ENCODE results near the gene TMEM151B. TPM values are rescaled to one million over a fixed set of nuclear protein-coding genes. Genes with fewer than 3 reads are reported as not detected.

The TMEM151B gene
- total and polyA plus RNA-seq, 2 of the 13 experiments (the other 11 are each of a cell fraction or from before 2014, with no cell fraction given): not detected

DNA sequence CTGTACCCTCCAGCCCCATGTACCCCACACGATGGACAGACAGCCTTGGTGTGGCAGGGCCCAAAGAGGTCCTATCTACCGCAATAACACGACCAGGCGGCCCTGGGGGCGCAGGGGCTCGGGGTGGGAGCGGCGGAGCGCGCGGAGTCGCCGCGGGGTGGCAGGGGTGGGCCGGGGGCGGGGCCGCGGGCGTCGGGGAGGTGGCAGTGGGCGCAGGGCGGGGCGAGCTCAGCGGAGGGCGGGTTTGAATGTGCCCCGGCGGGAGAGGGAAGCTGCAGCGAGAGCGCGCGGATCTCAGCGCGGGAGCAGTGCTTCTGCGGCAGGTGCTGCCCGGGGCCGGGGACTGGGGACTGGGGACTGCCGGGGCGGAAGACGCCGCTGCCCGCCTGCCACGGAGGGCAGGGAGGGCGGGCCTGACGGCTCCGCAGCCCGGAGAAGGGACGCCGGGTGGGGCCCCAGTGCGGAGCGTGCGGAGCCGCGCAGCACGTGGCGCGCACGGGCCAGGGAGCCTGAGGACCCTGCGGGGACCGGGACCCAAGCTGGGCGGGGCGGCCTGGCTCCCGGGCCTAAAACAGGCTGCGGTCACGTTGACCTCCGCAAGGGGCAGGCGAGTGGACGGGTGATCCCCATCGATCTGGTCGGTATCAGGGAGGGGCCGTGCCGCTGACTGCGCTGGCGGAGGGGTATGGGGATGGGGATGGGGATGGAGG is 46.8 kb upstream of the TMEM151B start, which contains the start of gene SLC29A1 (continued):
- TF ChIP-seq, protein P1, sequence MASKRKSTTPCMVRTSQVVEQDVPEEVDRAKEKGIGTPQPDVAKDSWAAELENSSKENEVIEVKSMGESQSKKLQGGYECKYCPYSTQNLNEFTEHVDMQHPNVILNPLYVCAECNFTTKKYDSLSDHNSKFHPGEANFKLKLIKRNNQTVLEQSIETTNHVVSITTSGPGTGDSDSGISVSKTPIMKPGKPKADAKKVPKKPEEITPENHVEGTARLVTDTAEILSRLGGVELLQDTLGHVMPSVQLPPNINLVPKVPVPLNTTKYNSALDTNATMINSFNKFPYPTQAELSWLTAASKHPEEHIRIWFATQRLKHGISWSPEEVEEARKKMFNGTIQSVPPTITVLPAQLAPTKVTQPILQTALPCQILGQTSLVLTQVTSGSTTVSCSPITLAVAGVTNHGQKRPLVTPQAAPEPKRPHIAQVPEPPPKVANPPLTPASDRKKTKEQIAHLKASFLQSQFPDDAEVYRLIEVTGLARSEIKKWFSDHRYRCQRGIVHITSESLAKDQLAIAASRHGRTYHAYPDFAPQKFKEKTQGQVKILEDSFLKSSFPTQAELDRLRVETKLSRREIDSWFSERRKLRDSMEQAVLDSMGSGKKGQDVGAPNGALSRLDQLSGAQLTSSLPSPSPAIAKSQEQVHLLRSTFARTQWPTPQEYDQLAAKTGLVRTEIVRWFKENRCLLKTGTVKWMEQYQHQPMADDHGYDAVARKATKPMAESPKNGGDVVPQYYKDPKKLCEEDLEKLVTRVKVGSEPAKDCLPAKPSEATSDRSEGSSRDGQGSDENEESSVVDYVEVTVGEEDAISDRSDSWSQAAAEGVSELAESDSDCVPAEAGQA (IDR thresholded peaks at IDR 0.05; ENCODE audit: low read depth): no peak
- TF ChIP-seq, protein P1 (CRISPR knock-in tag; IDR thresholded peaks at IDR 0.05; ENCODE audit: borderline replicate concordance): no peak; the same call in 1 of the 2 replicates
- no peak for TF ChIP-seq NFKBIZ (CRISPR knock-in tag; IDR thresholded peaks at IDR 0.05)
- TF ChIP-seq ZNF562 (CRISPR knock-in tag; IDR thresholded peaks at IDR 0.05; ENCODE audit: borderline replicate concordance): no peak
- no peak for TF ChIP-seq NR3C1 (CRISPR knock-in tag; IDR thresholded peaks at IDR 0.05)
- peak; percentile 79; the same call in 1 of the 2 replicates for TF ChIP-seq KDM2A (CRISPR knock-in tag; IDR thresholded peaks at IDR 0.05; ENCODE audit: borderline replicate concordance, low read depth)
- TF ChIP-seq MAFG (CRISPR knock-in tag; IDR thresholded peaks at IDR 0.05): no peak; the same call in 1 of the 2 replicates
- TF ChIP-seq, protein P2, sequence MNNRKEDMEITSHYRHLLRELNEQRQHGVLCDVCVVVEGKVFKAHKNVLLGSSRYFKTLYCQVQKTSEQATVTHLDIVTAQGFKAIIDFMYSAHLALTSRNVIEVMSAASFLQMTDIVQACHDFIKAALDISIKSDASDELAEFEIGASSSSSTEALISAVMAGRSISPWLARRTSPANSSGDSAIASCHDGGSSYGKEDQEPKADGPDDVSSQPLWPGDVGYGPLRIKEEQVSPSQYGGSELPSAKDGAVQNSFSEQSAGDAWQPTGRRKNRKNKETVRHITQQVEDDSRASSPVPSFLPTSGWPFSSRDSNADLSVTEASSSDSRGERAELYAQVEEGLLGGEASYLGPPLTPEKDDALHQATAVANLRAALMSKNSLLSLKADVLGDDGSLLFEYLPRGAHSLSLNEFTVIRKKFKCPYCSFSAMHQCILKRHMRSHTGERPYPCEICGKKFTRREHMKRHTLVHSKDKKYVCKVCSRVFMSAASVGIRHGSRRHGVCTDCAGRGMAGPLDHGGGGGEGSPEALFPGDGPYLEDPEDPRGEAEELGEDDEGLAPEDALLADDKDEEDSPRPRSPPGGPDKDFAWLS (CRISPR knock-in tag; IDR thresholded peaks at IDR 0.05; ENCODE audit: borderline replicate concordance): no peak
- TF ChIP-seq, protein P3, sequence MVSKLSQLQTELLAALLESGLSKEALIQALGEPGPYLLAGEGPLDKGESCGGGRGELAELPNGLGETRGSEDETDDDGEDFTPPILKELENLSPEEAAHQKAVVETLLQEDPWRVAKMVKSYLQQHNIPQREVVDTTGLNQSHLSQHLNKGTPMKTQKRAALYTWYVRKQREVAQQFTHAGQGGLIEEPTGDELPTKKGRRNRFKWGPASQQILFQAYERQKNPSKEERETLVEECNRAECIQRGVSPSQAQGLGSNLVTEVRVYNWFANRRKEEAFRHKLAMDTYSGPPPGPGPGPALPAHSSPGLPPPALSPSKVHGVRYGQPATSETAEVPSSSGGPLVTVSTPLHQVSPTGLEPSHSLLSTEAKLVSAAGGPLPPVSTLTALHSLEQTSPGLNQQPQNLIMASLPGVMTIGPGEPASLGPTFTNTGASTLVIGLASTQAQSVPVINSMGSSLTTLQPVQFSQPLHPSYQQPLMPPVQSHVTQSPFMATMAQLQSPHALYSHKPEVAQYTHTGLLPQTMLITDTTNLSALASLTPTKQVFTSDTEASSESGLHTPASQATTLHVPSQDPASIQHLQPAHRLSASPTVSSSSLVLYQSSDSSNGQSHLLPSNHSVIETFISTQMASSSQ (IDR thresholded peaks at IDR 0.05; ENCODE audit: low read depth): no peak
- TF ChIP-seq, protein P3 (CRISPR knock-in tag; IDR thresholded peaks at IDR 0.05; ENCODE audit: borderline replicate concordance): no peak; the same call in 1 of the 2 replicates
- no peak; the same call in 1 of the 2 replicates for TF ChIP-seq SRY (CRISPR knock-in tag; IDR thresholded peaks at IDR 0.05)
- no peak for TF ChIP-seq ZNF256 (CRISPR knock-in tag; conservative IDR thresholded peaks at IDR 0.05)
- TF ChIP-seq PLRG1 (conservative IDR thresholded peaks at IDR 0.05): no peak
- no peak for TF ChIP-seq FOXO1 (CRISPR knock-in tag; IDR thresholded peaks at IDR 0.05)
- TF ChIP-seq, protein P4, sequence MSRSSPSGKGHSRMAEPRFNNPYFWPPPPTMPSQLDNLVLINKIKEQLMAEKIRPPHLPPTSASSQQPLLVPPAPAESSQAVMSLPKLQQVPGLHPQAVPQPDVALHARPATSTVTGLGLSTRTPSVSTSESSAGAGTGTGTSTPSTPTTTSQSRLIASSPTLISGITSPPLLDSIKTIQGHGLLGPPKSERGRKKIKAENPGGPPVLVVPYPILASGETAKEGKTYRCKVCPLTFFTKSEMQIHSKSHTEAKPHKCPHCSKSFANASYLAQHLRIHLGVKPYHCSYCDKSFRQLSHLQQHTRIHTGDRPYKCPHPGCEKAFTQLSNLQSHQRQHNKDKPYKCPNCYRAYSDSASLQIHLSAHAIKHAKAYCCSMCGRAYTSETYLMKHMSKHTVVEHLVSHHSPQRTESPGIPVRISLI (CRISPR knock-in tag; IDR thresholded peaks at IDR 0.05; ENCODE audit: borderline replicate concordance): no peak; the same call in 1 of the 2 replicates
- TF ChIP-seq ZNF329 (CRISPR knock-in tag; IDR thresholded peaks at IDR 0.05; ENCODE audit: low read depth): peak; percentile 39; the same call in 1 of the 2 replicates
- no peak for TF ChIP-seq HHEX (CRISPR knock-in tag; IDR thresholded peaks at IDR 0.05)

Data from HepG2 (cell line).